Lower leg skin (tissue), 4 donors: ENCODE data around the gene ADCY6. TPM values are rescaled to one million over a fixed set of nuclear protein-coding genes. Genes with fewer than 3 reads are reported as not detected.

ENCODE experiments used
- DNase-seq, 2 donors: peaks; one replicate each; pipeline ENCODE4 v3.0.0-alpha.2; 2019; ENCODE audit warnings: low spot score in 2 of 2
- H3K4me3 ChIP-seq: fragments of 200-600 bp; sonication (generic); 2 replicates; pipeline ENCODE4 v1.5.1; 2017; ENCODE audit warnings: mild to moderate bottlenecking, low read depth; ENCODE audit not compliant: poor library complexity, severe bottlenecking
- CTCF ChIP-seq, 3 donors: fragments of 450-650 bp; IDR thresholded peaks; one replicate each; pipeline ENCODE4 v1.5.1; 2016; ENCODE audit warnings: antibody characterized with exemption in 3 of 3, mild to moderate bottlenecking in 3 of 3, moderate library complexity in 2 of 3
- POLR2A ChIP-seq, 2 donors: fragments of 450-650 bp; IDR thresholded peaks; one replicate each; pipeline ENCODE4 v1.6.1; 2016 to 2017; ENCODE audit warnings: antibody characterized with exemption in 2 of 2, mild to moderate bottlenecking in 1 of 2, moderate library complexity in 1 of 2
- WGBS, 2 donors: methylation state at CpG; one replicate each; pipeline ENCODE4 v1.1.5; 2018; 5-methylcytosine and 5-hydroxymethylcytosine counted together
- intact Hi-C: fragments of 100-400 bp; cut with DNase I; formaldehyde crosslinking; loops from one replicate; pipeline ENCODE4 v1.15.0; 2023; ENCODE audit warnings: low total_unique reads
- total RNA-seq, 4 donors: library from RNA; depleted of rRNA; stranded (reverse); fragments of >200 nt; gene quantifications; one replicate each; pipeline ENCODE4 v1.1.0, GENCODE V29; 2016

The ADCY6 gene
- total RNA-seq, 4 donors from 2014 or later, result 17.2 to 22.8 (median 20.2) TPM

GRCh38 chr12:48786591-48787544, 2.0 kb downstream of the ADCY6 start:
- WGBS, 2 donors, result 30 to 34% methylated on average over 7 of the region's 7 CpGs
- DNase-seq, result no peak

DNA sequence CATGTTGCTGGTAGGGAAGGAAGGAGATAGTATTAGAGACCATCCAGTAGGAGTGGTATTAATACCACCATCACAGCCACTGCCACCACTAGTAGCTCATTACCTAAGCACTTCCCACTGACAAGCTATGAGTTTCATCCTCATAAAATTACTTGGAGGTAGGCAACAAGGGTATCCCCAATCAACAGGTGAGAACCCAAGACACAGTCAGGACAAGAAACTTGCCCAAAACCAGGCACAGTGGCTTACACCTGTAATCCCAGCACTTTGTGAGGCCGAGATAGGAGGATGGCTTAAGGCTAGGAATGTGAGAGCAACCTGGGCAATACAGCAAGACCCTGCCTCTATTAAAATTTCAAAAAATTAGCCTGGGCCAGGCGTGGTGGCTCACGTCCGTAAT, 5.5 kb downstream of the ADCY6 start:
- 93 to 94% methylated on average over 4 of the region's 4 CpGs for WGBS, 2 donors
- no peak overlapping the region for H3K4me3 ChIP-seq
- no peak for TF ChIP-seq POLR2A (IDR thresholded peaks at IDR 0.05)
- TF ChIP-seq CTCF (IDR thresholded peaks at IDR 0.05), result no peak
- intact Hi-C loops, result no loop called here
- DNase-seq, result no peak

More at GRCh38 chr12:48786591-48787544, 2.0 kb downstream of the ADCY6 start:
- H3K4me3 ChIP-seq, result no peak overlapping the region
- TF ChIP-seq POLR2A (IDR thresholded peaks at IDR 0.05) (no peak), CTCF (IDR thresholded peaks at IDR 0.05) (no peak)
- intact Hi-C loops, result no loop called here

GRCh38 chr12:48782457-48783395, 6.2 kb downstream of the ADCY6 start:
- DNase-seq, result no peak
- H3K4me3 ChIP-seq, result no peak overlapping the region
- TF ChIP-seq CTCF (IDR thresholded peaks at IDR 0.05) (no peak), POLR2A (IDR thresholded peaks at IDR 0.05) (no peak)
- intact Hi-C loops, result no loop called here
- WGBS, 2 donors, result 89 to 91% methylated on average over 55 to 63 of the region's 63 CpGs

GRCh38 chr12:48781750-48782456, 7.0 kb downstream of the ADCY6 start:
- no peak overlapping the region for H3K4me3 ChIP-seq
- WGBS, 2 donors, result 59 to 68% methylated on average over 9 of the region's 9 CpGs
- TF ChIP-seq POLR2A (IDR thresholded peaks at IDR 0.05), result no peak
- no peak for DNase-seq
- intact Hi-C loops, result no loop called here

- 59 to 62% methylated on average over 10 to 11 of the region's 11 CpGs for WGBS, 2 donors
- intact Hi-C loops, result no loop called here
- H3K4me3 ChIP-seq, result no peak overlapping the region
- TF ChIP-seq POLR2A (IDR thresholded peaks at IDR 0.05) (no peak), CTCF (IDR thresholded peaks at IDR 0.05) (no peak)
- DNase-seq, result no peak
Measured at GRCh38 chr12:48780381-48781025, 8.4 kb downstream of the ADCY6 start.
